GM23338 (cell line): ENCODE data around the gene LRRC8E. TPM values are rescaled to one million over a fixed set of nuclear protein-coding genes. Genes with fewer than 3 reads are reported as not detected.

ENCODE experiments used
- ATAC-seq: fragments of 200-7000 bp; cut with Tn5 transposase; 3 replicates; pipeline ENCODE4 v1.9.1; 2020
- DNase-seq: peaks from one replicate; pipeline ENCODE4 v3.0.0-alpha.2; 2015; ENCODE audit warnings: low spot score
- H2AFZ ChIP-seq: fragments of 200-600 bp; sonication (generic); 2 replicates; pipeline ENCODE4 v1.8.0; 2016; ENCODE audit warnings: antibody characterized with exemption, mild to moderate bottlenecking, moderate library complexity
- H3F3A ChIP-seq: fragments of 200-600 bp; sonication (generic); replicated peaks from 2 replicates; pipeline ENCODE4 v1.8.0; 2017; ENCODE audit warnings: antibody characterized with exemption, mixed run types, low read depth
- H3K27ac ChIP-seq: fragments of 200-600 bp; sonication (generic); 2 replicates; pipeline ENCODE4 v1.6.1; 2016; ENCODE audit warnings: low read depth
- H3K27me3 ChIP-seq: fragments of 200-600 bp; sonication (generic); 2 replicates; pipeline ENCODE4 v1.8.0; 2016; ENCODE audit warnings: mild to moderate bottlenecking, mixed run types, moderate library complexity; ENCODE audit not compliant: insufficient read depth
- H3K36me3 ChIP-seq: fragments of 200-600 bp; sonication (generic); 2 replicates; pipeline ENCODE4 v1.8.0; 2016; ENCODE audit warnings: mild to moderate bottlenecking; ENCODE audit not compliant: insufficient read depth
- H3K4me1 ChIP-seq: fragments of 200-600 bp; sonication (generic); 2 replicates; pipeline ENCODE4 v1.8.0; 2016; ENCODE audit warnings: mild to moderate bottlenecking, moderate library complexity; ENCODE audit not compliant: insufficient read depth
- H3K4me2 ChIP-seq: fragments of 200-600 bp; sonication (generic); 2 replicates; pipeline ENCODE4 v1.7.1; 2017; ENCODE audit warnings: mixed run types
- H3K4me3 ChIP-seq: fragments of 200-600 bp; sonication (generic); 2 replicates; pipeline ENCODE4 v1.6.1; 2016; ENCODE audit warnings: mixed run types
- H3K79me2 ChIP-seq: fragments of 200-600 bp; sonication (generic); replicated peaks from 2 replicates; pipeline ENCODE4 v1.8.0; 2017; ENCODE audit warnings: mild to moderate bottlenecking; ENCODE audit not compliant: insufficient read depth
- H3K9me2 ChIP-seq: fragments of 200-600 bp; sonication (generic); 2 replicates; pipeline ENCODE4 v1.8.0; 2017; ENCODE audit not compliant: insufficient read depth
- H4K20me1 ChIP-seq: fragments of 200-600 bp; sonication (generic); replicated peaks from 2 replicates; pipeline ENCODE4 v1.8.0; 2017; ENCODE audit warnings: mild to moderate bottlenecking; ENCODE audit not compliant: insufficient read depth
- H3K27ac Mint-ChIP-seq: 2 replicates; pipeline ENCODE4 v1.8.0; 2020; ENCODE audit warnings: inconsistent platforms, mild to moderate bottlenecking, moderate library complexity, mixed read lengths
- H3K27me3 Mint-ChIP-seq: 3 replicates; pipeline ENCODE4 v1.8.0; 2022; ENCODE audit warnings: low read depth, mild to moderate bottlenecking, moderate library complexity, mixed read lengths, inconsistent platforms; ENCODE audit not compliant: insufficient read depth, poor library complexity
- H3K36me3 Mint-ChIP-seq: 3 replicates; pipeline ENCODE4 v1.8.0; 2021; ENCODE audit warnings: low read depth, mild to moderate bottlenecking, inconsistent platforms, moderate library complexity, mixed read lengths
- H3K4me1 Mint-ChIP-seq: 3 replicates; pipeline ENCODE4 v1.8.0; 2020; ENCODE audit warnings: mild to moderate bottlenecking, inconsistent platforms, mixed read lengths
- H3K4me3 Mint-ChIP-seq: 3 replicates; pipeline ENCODE4 v1.8.0; 2021; ENCODE audit warnings: moderate library complexity, mild to moderate bottlenecking, inconsistent platforms, mixed read lengths
- H3K9me3 Mint-ChIP-seq: 3 replicates; pipeline ENCODE4 v1.8.0; 2020; ENCODE audit warnings: moderate library complexity, mild to moderate bottlenecking, inconsistent platforms, mixed read lengths
- CREB1 ChIP-seq: fragments of 250-450 bp; sonication (Bioruptor Pico); IDR thresholded peaks from 2 replicates; pipeline ENCODE4 v1.5.0; 2020; ENCODE audit warnings: low read depth, mild to moderate bottlenecking, moderate library complexity
- CTCF ChIP-seq, 2 experiments: fragments of 200-600 bp in 1 of 2; sonication (generic) in 1 of 2; conservative IDR thresholded peaks; 2 replicates each; pipeline versions ENCODE4 v1.5.1 to v1.6.1; 2016 to 2017; ENCODE audit warnings: antibody characterized with exemption in 2 of 2, low read depth in 2 of 2, mild to moderate bottlenecking in 2 of 2, moderate library complexity in 1 of 2
- JUNB ChIP-seq: IDR thresholded peaks from one replicate; pipeline ENCODE4 v1.6.1; 2016; ENCODE audit warnings: antibody characterized with exemption; ENCODE audit not compliant: unreplicated experiment
- NANOG ChIP-seq: IDR thresholded peaks from 2 replicates; pipeline ENCODE4 v1.6.1; 2016; ENCODE audit warnings: antibody characterized with exemption, borderline replicate concordance
- POLR2AphosphoS5 ChIP-seq: IDR thresholded peaks from 2 replicates; pipeline ENCODE4 v1.6.1; 2016; ENCODE audit warnings: antibody characterized with exemption, low read depth
- REST ChIP-seq: IDR thresholded peaks from one replicate; pipeline ENCODE4 v1.6.1; 2018; ENCODE audit warnings: antibody characterized with exemption; ENCODE audit not compliant: unreplicated experiment
- STAT1 ChIP-seq: IDR thresholded peaks from one replicate; pipeline ENCODE4 v1.6.1; 2016; ENCODE audit warnings: antibody characterized with exemption; ENCODE audit not compliant: unreplicated experiment
- ZNF331 ChIP-seq: fragments of 250-450 bp; sonication (Bioruptor Pico); IDR thresholded peaks from 2 replicates; pipeline ENCODE4 v1.5.0; 2020; ENCODE audit warnings: low read depth, mild to moderate bottlenecking, moderate library complexity
- ZNF462 ChIP-seq: fragments of 250-450 bp; sonication (Bioruptor Pico); IDR thresholded peaks from 2 replicates; pipeline ENCODE4 v1.5.0; 2020; ENCODE audit warnings: mild to moderate bottlenecking, moderate library complexity
- polyA plus RNA-seq: library from polyadenylated mRNA; unstranded; fragments of >200 nt; fragmentation: Nextera tagmentation; extraction: Ambion mirVana; gene quantifications from 2 replicates; pipeline ENCODE4 v1.2.1, GENCODE V29; 2016
- total RNA-seq: library from RNA; depleted of rRNA; stranded (reverse); fragments of >200 nt; shearing (Covaris generic); gene quantifications from 2 replicates; pipeline ENCODE4 v1.2.3, GENCODE V29; 2014

LRRC8E gene
- total and polyA plus RNA-seq, 2 experiments from 2014 or later = 0.29 to 4.8 TPM

- TF ChIP-seq ZNF462 (CRISPR knock-in tag) (no peak), NANOG (no peak), POLR2AphosphoS5 (no peak), JUNB (no peak), STAT1 (no peak)
These were observed 14.8 kb upstream of the LRRC8E start (continued) for GRCh38 chr19:7873304-7874075.

GRCh38 chr19:7874076-7874896 lies 14.0 kb upstream of the LRRC8E start, which contains the start of gene PRR36:
PRR36 (minus strand) TSS chr19:7874390; CDS start chr19:7873689, 701 bp downstream.
- ATAC-seq (peak; percentile 56), DNase-seq (peak; percentile 91)
- H4K20me1 ChIP-seq = no peaks in the 10 kb centered on the region
- H3F3A ChIP-seq = peaks cover 12% of the 10 kb centered on the region; the same call in 1 of the 2 replicates
- no peak within 1 kb of the TSS for H3K27ac ChIP-seq
- Mint-ChIP-seq H3K27me3 (peaks cover 33% of the 10 kb centered on the region), H3K4me1 (peaks cover 18% of the 10 kb centered on the region), H3K9me3 (no peaks in the 10 kb centered on the region), H3K4me3 (peak within 1 kb of the TSS; percentile 91), H3K27ac (peak within 1 kb of the TSS; percentile 83), H3K36me3 (peaks cover 5% of the 10 kb centered on the region; the same call in 2 of the 3 replicates)
- H3K36me3 ChIP-seq = no peaks in the 10 kb centered on the region
- peak within 1 kb of the TSS; percentile 91 for H3K4me2 ChIP-seq
- H3K4me3 ChIP-seq = peak within 1 kb of the TSS; percentile 81
- peaks cover 13% of the 10 kb centered on the region; the same call in 1 of the 2 replicates for H3K4me1 ChIP-seq
- TF ChIP-seq JUNB (no peak), ZNF331 (no peak), REST (no peak), CTCF (conservative IDR thresholded peaks at IDR 0.05; ENCODE audit: low read depth in 2 of 2) (peak in 1 of 2 experiments; percentile 48; a peak in 2 of 4 replicates), CREB1 (CRISPR knock-in tag) (0 out of 2 replicates have a peak, but pooled peaks have one; percentile 17), POLR2AphosphoS5 (peak; percentile 58)
- peak within 1 kb of the TSS; percentile 97 for H2AFZ ChIP-seq
- H3K27me3 ChIP-seq = peaks cover 14% of the 10 kb centered on the region
- H3K79me2 ChIP-seq = no peaks in the 10 kb centered on the region
- H3K9me2 ChIP-seq = no peaks in the 10 kb centered on the region
